CD4-positive, alpha-beta T cell treated with Interleukin-10 for 1 hour (primary cell): ENCODE measurements around the gene FBXW8.

Source experiments
- DNase-seq: peaks from one replicate; pipeline ENCODE4 v3.0.0-alpha.2; 2020

Gene FBXW8

GRCh38 chr12:116926283-116927243 is 15.8 kb downstream of the FBXW8 start:
- DNase-seq = no peak

- no peak for DNase-seq
Observed at GRCh38 chr12:116927244-116927940, 16.6 kb downstream of the FBXW8 start.

- DNase-seq = no peak
Observed at GRCh38 chr12:116928504-116928903, 17.8 kb downstream of the FBXW8 start.

GRCh38 chr12:116929885-116930284 is 19.1 kb downstream of the FBXW8 start:
- DNase-seq = no peak

- DNase-seq = no peak
Observed at GRCh38 chr12:116931665-116932064, 20.9 kb downstream of the FBXW8 start.

- DNase-seq = no peak
Observed at GRCh38 chr12:116933091-116933490, 22.3 kb downstream of the FBXW8 start.

GRCh38 chr12:116933512-116934246 is 22.9 kb downstream of the FBXW8 start:
- DNase-seq = no peak

- no peak for DNase-seq
Observed at GRCh38 chr12:116934908-116935705, 24.4 kb downstream of the FBXW8 start.

- no peak for DNase-seq
Observed at GRCh38 chr12:116937640-116938039, 26.9 kb downstream of the FBXW8 start.

GRCh38 chr12:116939734-116940133 is 29.0 kb downstream of the FBXW8 start:
- no peak for DNase-seq

GRCh38 chr12:116941188-116941587 is 30.4 kb downstream of the FBXW8 start:
- DNase-seq = no peak

- no peak for DNase-seq
Observed at GRCh38 chr12:116943419-116944372, 32.9 kb downstream of the FBXW8 start.

- DNase-seq = no peak
Observed at GRCh38 chr12:116945886-116946550, 35.3 kb downstream of the FBXW8 start.

GRCh38 chr12:116948298-116948697 is 37.5 kb downstream of the FBXW8 start:
- no peak for DNase-seq

- DNase-seq = no peak
Observed at GRCh38 chr12:116950628-116951325, 40.0 kb downstream of the FBXW8 start.

- DNase-seq = no peak
Observed at GRCh38 chr12:116954710-116955381, 44.1 kb downstream of the FBXW8 start.

- DNase-seq = peak; percentile 52
Observed at GRCh38 chr12:116955382-116956021, 44.8 kb downstream of the FBXW8 start.

GRCh38 chr12:116958402-116959197 is 47.9 kb downstream of the FBXW8 start:
- DNase-seq = no peak
